Activated CD4-positive, alpha-beta T cell treated with anti-CD3 and anti-CD28 coated beads, Interleukin-2, amount 10 ng/mL, durations not matched to agents 24 days and 14 days (primary cell): ENCODE results near the gene SCAPER. TPM values are rescaled to one million over a fixed set of nuclear protein-coding genes. Genes with fewer than 3 reads are reported as not detected.
"Not testable (repeated sequence)": the region's sequence is repeated elsewhere in the genome, so short reads cannot be mapped to it uniquely, and the experiment has no call there.

Experiments
- DNase-seq: peaks from one replicate; pipeline ENCODE4 v3.0.0; 2022
- H3K27ac Mint-ChIP-seq: one replicate; pipeline ENCODE4 v1.8.0; 2022; ENCODE audit warnings: mild to moderate bottlenecking, mixed read lengths
- H3K27me3 Mint-ChIP-seq: one replicate; pipeline ENCODE4 v1.8.0; 2022; ENCODE audit warnings: mixed read lengths
- H3K36me3 Mint-ChIP-seq: one replicate; pipeline ENCODE4 v1.8.0; 2022; ENCODE audit warnings: low read depth, mild to moderate bottlenecking, mixed read lengths
- H3K4me1 Mint-ChIP-seq: one replicate; pipeline ENCODE4 v1.8.0; 2021; ENCODE audit warnings: mixed read lengths
- H3K4me3 Mint-ChIP-seq: one replicate; pipeline ENCODE4 v1.8.0; 2022; ENCODE audit warnings: mild to moderate bottlenecking, moderate library complexity, mixed read lengths
- H3K9me3 Mint-ChIP-seq: one replicate; pipeline ENCODE4 v1.8.0; 2021; ENCODE audit warnings: mixed read lengths
- intact Hi-C: fragments of 100-400 bp; cut with micrococcal nuclease; formaldehyde crosslinking; loops from one replicate; pipeline ENCODE4 v1.15.1; 2023
- total RNA-seq: library from RNA; stranded (reverse); gene quantifications from 2 replicates; pipeline ENCODE4 v1.2.3, GENCODE V29; 2022

The SCAPER gene
- total RNA-seq, 1 donor from 2014 or later: 31.0 TPM

GRCh38 chr15:76432604-76433003 is 472.5 kb downstream of the SCAPER start:
- H3K4me3 Mint-ChIP-seq: no peak overlapping the region

GRCh38 chr15:76431971-76432370 is 473.2 kb downstream of the SCAPER start:
- Mint-ChIP-seq H3K9me3 (peaks cover 10% of the 10 kb centered on the region), H3K4me3 (no peak overlapping the region), H3K27ac (no peak overlapping the region), H3K36me3 (peaks cover 14% of the 10 kb centered on the region), H3K4me1 (no peaks in the 10 kb centered on the region), H3K27me3 (no peaks in the 10 kb centered on the region)
- no peak for DNase-seq
- intact Hi-C loops: no loop called here

More at GRCh38 chr15:76432604-76433003, 472.5 kb downstream of the SCAPER start:
- Mint-ChIP-seq H3K27ac (no peak overlapping the region), H3K27me3 (no peaks in the 10 kb centered on the region), H3K9me3 (peaks cover 8% of the 10 kb centered on the region), H3K4me1 (no peaks in the 10 kb centered on the region), H3K36me3 (peaks cover 13% of the 10 kb centered on the region)
- no peak for DNase-seq
- intact Hi-C loops: no loop called here

- Mint-ChIP-seq H3K36me3 (peaks cover 17% of the 10 kb centered on the region), H3K9me3 (peaks cover 13% of the 10 kb centered on the region)
- intact Hi-C loops, H3K4me3 Mint-ChIP-seq, H3K27ac Mint-ChIP-seq, H3K4me1 Mint-ChIP-seq, H3K27me3 Mint-ChIP-seq, DNase-seq: not testable (repeated sequence)
These were observed 474.4 kb downstream of the SCAPER start for GRCh38 chr15:76430711-76431110.

- H3K4me1 Mint-ChIP-seq: no peaks in the 10 kb centered on the region
- intact Hi-C loops: no loop called here
- no peaks in the 10 kb centered on the region for H3K27me3 Mint-ChIP-seq
- H3K9me3 Mint-ChIP-seq: peaks cover 19% of the 10 kb centered on the region
- no peak overlapping the region for H3K27ac Mint-ChIP-seq
- no peak overlapping the region for H3K4me3 Mint-ChIP-seq
- no peak for DNase-seq
- peaks cover 22% of the 10 kb centered on the region for H3K36me3 Mint-ChIP-seq
These were observed 475.5 kb downstream of the SCAPER start for GRCh38 chr15:76429661-76430060.

GRCh38 chr15:76426941-76427340 is 478.2 kb downstream of the SCAPER start:
- H3K27me3 Mint-ChIP-seq: no peaks in the 10 kb centered on the region
- no peak overlapping the region for H3K4me3 Mint-ChIP-seq
- peaks cover 29% of the 10 kb centered on the region for H3K9me3 Mint-ChIP-seq
- peaks cover 18% of the 10 kb centered on the region for H3K36me3 Mint-ChIP-seq
- intact Hi-C loops: no loop called here
- H3K4me1 Mint-ChIP-seq: no peaks in the 10 kb centered on the region
- DNase-seq: no peak
- H3K27ac Mint-ChIP-seq: no peak overlapping the region

GRCh38 chr15:76418352-76419140 is 486.6 kb downstream of the SCAPER start:
- no peak for DNase-seq
- H3K27ac Mint-ChIP-seq: no peak overlapping the region
- H3K4me1 Mint-ChIP-seq: no peaks in the 10 kb centered on the region
- no peaks in the 10 kb centered on the region for H3K27me3 Mint-ChIP-seq
- no peaks in the 10 kb centered on the region for H3K36me3 Mint-ChIP-seq
- H3K4me3 Mint-ChIP-seq: no peak overlapping the region
- intact Hi-C loops: no loop called here
- peaks cover 6% of the 10 kb centered on the region for H3K9me3 Mint-ChIP-seq

GRCh38 chr15:76401285-76401684 is 503.9 kb downstream of the SCAPER start:
- Mint-ChIP-seq H3K36me3 (peaks cover 5% of the 10 kb centered on the region), H3K4me1 (no peaks in the 10 kb centered on the region), H3K4me3 (no peak overlapping the region), H3K9me3 (no peaks in the 10 kb centered on the region), H3K27me3 (no peaks in the 10 kb centered on the region), H3K27ac (no peak overlapping the region)
- intact Hi-C loops: no loop called here
- peak; percentile 21 for DNase-seq

- no peak overlapping the region for H3K27ac Mint-ChIP-seq
- H3K4me1 Mint-ChIP-seq: no peaks in the 10 kb centered on the region
- H3K4me3 Mint-ChIP-seq: no peak overlapping the region
- H3K36me3 Mint-ChIP-seq: peaks cover 2% of the 10 kb centered on the region
- no peaks in the 10 kb centered on the region for H3K27me3 Mint-ChIP-seq
- intact Hi-C loops: no loop called here
- H3K9me3 Mint-ChIP-seq: no peaks in the 10 kb centered on the region
- peak; percentile 14 for DNase-seq
These were observed 506.6 kb downstream of the SCAPER start for GRCh38 chr15:76398317-76399104.

GRCh38 chr15:76393614-76394013 is 511.5 kb downstream of the SCAPER start:
- no peak overlapping the region for H3K27ac Mint-ChIP-seq
- H3K36me3 Mint-ChIP-seq: no peaks in the 10 kb centered on the region
- H3K9me3 Mint-ChIP-seq: no peaks in the 10 kb centered on the region
- no peaks in the 10 kb centered on the region for H3K27me3 Mint-ChIP-seq
- H3K4me1 Mint-ChIP-seq: no peaks in the 10 kb centered on the region
- H3K4me3 Mint-ChIP-seq: no peak overlapping the region
- intact Hi-C loops: no loop called here
- no peak for DNase-seq

- intact Hi-C loops: no loop called here
- Mint-ChIP-seq H3K4me1 (no peaks in the 10 kb centered on the region), H3K27me3 (no peaks in the 10 kb centered on the region), H3K27ac (no peak overlapping the region), H3K9me3 (no peaks in the 10 kb centered on the region), H3K4me3 (no peak overlapping the region), H3K36me3 (no peaks in the 10 kb centered on the region)
- no peak for DNase-seq
These were observed 513.3 kb downstream of the SCAPER start for GRCh38 chr15:76391847-76392246.

GRCh38 chr15:76391309-76391708 is 513.8 kb downstream of the SCAPER start:
- no peaks in the 10 kb centered on the region for H3K4me1 Mint-ChIP-seq
- intact Hi-C loops: no loop called here
- no peaks in the 10 kb centered on the region for H3K27me3 Mint-ChIP-seq
- H3K9me3 Mint-ChIP-seq: no peaks in the 10 kb centered on the region
- no peak overlapping the region for H3K27ac Mint-ChIP-seq
- no peaks in the 10 kb centered on the region for H3K36me3 Mint-ChIP-seq
- H3K4me3 Mint-ChIP-seq: no peak overlapping the region
- DNase-seq: no peak

GRCh38 chr15:76390571-76390970 is 514.6 kb downstream of the SCAPER start:
- no peak for DNase-seq
- no peaks in the 10 kb centered on the region for H3K36me3 Mint-ChIP-seq
- no peak overlapping the region for H3K4me3 Mint-ChIP-seq
- no peaks in the 10 kb centered on the region for H3K27me3 Mint-ChIP-seq
- no peaks in the 10 kb centered on the region for H3K4me1 Mint-ChIP-seq
- no peak overlapping the region for H3K27ac Mint-ChIP-seq
- H3K9me3 Mint-ChIP-seq: no peaks in the 10 kb centered on the region
- intact Hi-C loops: no loop called here

- no peak overlapping the region for H3K27ac Mint-ChIP-seq
- H3K4me1 Mint-ChIP-seq: no peaks in the 10 kb centered on the region
- H3K27me3 Mint-ChIP-seq: no peaks in the 10 kb centered on the region
- no peaks in the 10 kb centered on the region for H3K9me3 Mint-ChIP-seq
- H3K4me3 Mint-ChIP-seq: no peak overlapping the region
- no peaks in the 10 kb centered on the region for H3K36me3 Mint-ChIP-seq
- DNase-seq: no peak
- intact Hi-C loops: no loop called here
These were observed 518.2 kb downstream of the SCAPER start for GRCh38 chr15:76386926-76387325.

GRCh38 chr15:76386178-76386577 is 519.0 kb downstream of the SCAPER start:
- Mint-ChIP-seq H3K27ac (no peak overlapping the region), H3K36me3 (no peaks in the 10 kb centered on the region), H3K9me3 (no peaks in the 10 kb centered on the region), H3K4me1 (no peaks in the 10 kb centered on the region), H3K4me3 (no peak overlapping the region), H3K27me3 (no peaks in the 10 kb centered on the region)
- DNase-seq: no peak
- intact Hi-C loops: no loop called here
